HEK293 (cell line): ENCODE measurements around the gene TRAF3.

Source experiments
- CTCF ChIA-PET: fragments of 350-600 bp; formaldehyde crosslinking; extraction: SDS; loops from one replicate; lab custom pipeline; 2021; ENCODE audit warnings: antibody characterized with exemption; lab: Yijun Ruan, JAX
- POLR2A ChIA-PET: fragments of 300-600 bp; formaldehyde crosslinking; extraction: SDS; loops from one replicate; lab custom pipeline; 2020; ENCODE audit warnings: antibody characterized with exemption, inconsistent platforms; lab: Yijun Ruan, JAX
- H3K27ac ChIP-seq: fragments of 200-500 bp; sonication (Bioruptor generic); 2 replicates; pipeline ENCODE4 v1.5.1; 2014; ENCODE audit warnings: low read depth, low read length, control low read depth, inconsistent platforms; ENCODE audit errors: extremely low read depth
- H3K36me3 ChIP-seq, 2 experiments: fragments of 200-500 bp in 1 of 2; sonication (Bioruptor generic) in 1 of 2; 1 replicate in 1 of 2; 2 replicates in 1 of 2; pipeline ENCODE4 v1.5.1; 2014 to 2017; ENCODE audit warnings: inconsistent platforms in 2 of 2, low read length in 2 of 2; ENCODE audit not compliant: control insufficient read depth in 2 of 2, insufficient read depth in 1 of 2
- H3K4me1 ChIP-seq: fragments of 200-500 bp; sonication (Bioruptor generic); 2 replicates; pipeline ENCODE4 v1.5.1; 2014; ENCODE audit warnings: mild to moderate bottlenecking, low read length, inconsistent platforms; ENCODE audit not compliant: control insufficient read depth, insufficient read depth
- H3K4me3 ChIP-seq: 2 replicates; pipeline ENCODE4 v1.5.1; 2011; ENCODE audit warnings: low read depth, mild to moderate bottlenecking, control low read depth, low read length, moderate library complexity
- H3K9me3 ChIP-seq: fragments of 200-500 bp; sonication (Bioruptor generic); 2 replicates; pipeline ENCODE4 v1.5.1; 2014; ENCODE audit warnings: low read depth, low read length, inconsistent platforms; ENCODE audit not compliant: control insufficient read depth, insufficient read depth
- HOXA7 ChIP-seq: sonication (generic); formaldehyde crosslinking; IDR thresholded peaks from 2 replicates; pipeline ENCODE4 v1.8.1; 2022; ENCODE audit warnings: missing genetic modification reagents, borderline replicate concordance
- KLF17 ChIP-seq: fragments of 450-650 bp; formaldehyde crosslinking; IDR thresholded peaks from 2 replicates; pipeline ENCODE4 v1.5.1; 2016; ENCODE audit warnings: missing biosample characterization, missing genetic modification characterization
- KLF9 ChIP-seq: fragments of 450-650 bp; formaldehyde crosslinking; IDR thresholded peaks from 2 replicates; pipeline ENCODE4 v1.5.1; 2016; ENCODE audit warnings: missing biosample characterization, missing genetic modification characterization, low read depth
- OVOL3 ChIP-seq: fragments of 450-650 bp; formaldehyde crosslinking; IDR thresholded peaks from 2 replicates; pipeline ENCODE4 v1.5.1; 2016; ENCODE audit warnings: missing biosample characterization, missing genetic modification characterization
- REST ChIP-seq: fragments of 450-650 bp; formaldehyde crosslinking; IDR thresholded peaks from 2 replicates; pipeline ENCODE4 v1.5.1; 2016; ENCODE audit warnings: missing biosample characterization, missing genetic modification characterization
- ZNF140 ChIP-seq: fragments of 450-650 bp; formaldehyde crosslinking; IDR thresholded peaks from 2 replicates; pipeline ENCODE4 v1.5.1; 2016; ENCODE audit warnings: missing biosample characterization, missing genetic modification characterization
- ZNF16 ChIP-seq: fragments of 450-650 bp; formaldehyde crosslinking; IDR thresholded peaks from 2 replicates; pipeline ENCODE4 v1.5.1; 2016; ENCODE audit warnings: low read depth, missing biosample characterization, missing genetic modification characterization
- ZNF18 ChIP-seq: fragments of 450-650 bp; formaldehyde crosslinking; IDR thresholded peaks from 2 replicates; pipeline ENCODE4 v1.5.1; 2016; ENCODE audit warnings: missing biosample characterization, missing genetic modification characterization
- ZNF2 ChIP-seq: fragments of 450-650 bp; formaldehyde crosslinking; IDR thresholded peaks from 2 replicates; pipeline ENCODE4 v1.5.1; 2016; ENCODE audit warnings: missing biosample characterization, missing genetic modification characterization
- ZNF280D ChIP-seq: fragments of 450-650 bp; formaldehyde crosslinking; IDR thresholded peaks from 2 replicates; pipeline ENCODE4 v1.5.1; 2016; ENCODE audit warnings: missing biosample characterization, missing genetic modification characterization
- ZNF426 ChIP-seq: fragments of 450-650 bp; formaldehyde crosslinking; IDR thresholded peaks from 2 replicates; pipeline ENCODE4 v1.5.1; 2017; ENCODE audit warnings: missing biosample characterization, missing genetic modification characterization, mild to moderate bottlenecking, inconsistent platforms, moderate library complexity
- ZNF629 ChIP-seq: fragments of 450-650 bp; formaldehyde crosslinking; IDR thresholded peaks from 2 replicates; pipeline ENCODE4 v1.5.1; 2017; ENCODE audit warnings: missing biosample characterization, missing genetic modification characterization
- ZNF707 ChIP-seq: fragments of 450-650 bp; formaldehyde crosslinking; IDR thresholded peaks from 2 replicates; pipeline ENCODE4 v1.5.1; 2016; ENCODE audit warnings: missing biosample characterization, missing genetic modification characterization
- ZNF837 ChIP-seq: fragments of 450-650 bp; formaldehyde crosslinking; IDR thresholded peaks from 2 replicates; pipeline ENCODE4 v1.5.1; 2016; ENCODE audit warnings: missing biosample characterization, missing genetic modification characterization
- ZSCAN4 ChIP-seq: fragments of 450-650 bp; formaldehyde crosslinking; IDR thresholded peaks from 2 replicates; pipeline ENCODE4 v1.5.1; 2017; ENCODE audit warnings: missing biosample characterization, missing genetic modification characterization

TRAF3 gene

GRCh38 chr14:102798926-102799325 is 21.7 kb downstream of the TRAF3 start:
- ChIA-PET POLR2A (no interaction called here), CTCF (no interaction called here)
- no peak overlapping the region for H3K27ac ChIP-seq
- H3K36me3 ChIP-seq, result no peaks in the 10 kb centered on the region
- no peaks in the 10 kb centered on the region for H3K9me3 ChIP-seq
- peaks cover 7% of the 10 kb centered on the region for H3K4me1 ChIP-seq
- H3K4me3 ChIP-seq, result no peak overlapping the region
- TF ChIP-seq ZSCAN4 (no peak), ZNF280D (no peak), ZNF629 (tag by site-specific recombination) (no peak), ZNF707 (tag by site-specific recombination) (no peak), KLF17 (tag by site-specific recombination) (no peak), OVOL3 (tag by site-specific recombination) (no peak), ZNF837 (tag by site-specific recombination) (no peak), ZNF140 (tag by site-specific recombination) (no peak), ZNF2 (tag by site-specific recombination) (no peak), REST (tag by site-specific recombination) (no peak), ZNF16 (tag by site-specific recombination) (no peak), HOXA7 (CRISPR knock-in tag) (no peak), KLF9 (tag by site-specific recombination) (no peak), ZNF18 (tag by site-specific recombination) (no peak), ZNF426 (tag by site-specific recombination) (no peak)
